MV-4-11 (cell line): ENCODE results near the gene LARP4B.

ENCODE experiments used
- DNase-seq: peaks from one replicate; lab custom pipeline; 2025; lab: John Stamatoyannopoulos, UW

The LARP4B gene

DNA sequence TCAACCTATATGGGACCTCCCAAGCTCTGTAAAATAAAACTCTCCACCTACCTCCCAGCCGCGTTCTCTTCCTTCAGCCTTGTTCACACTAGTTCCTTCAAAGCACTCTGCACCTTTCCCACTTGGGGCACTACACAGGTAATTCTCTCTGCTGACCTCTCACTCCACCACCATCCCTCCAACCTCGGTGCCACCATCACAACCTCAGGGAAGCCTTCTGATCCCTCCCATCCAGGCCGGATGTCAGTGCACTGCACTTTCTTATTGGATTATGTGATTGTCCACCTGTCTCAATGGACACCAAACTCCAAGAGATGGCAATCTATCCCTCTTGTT, 7.0 kb downstream of the LARP4B start:
- DNase-seq = no peak

DNA sequence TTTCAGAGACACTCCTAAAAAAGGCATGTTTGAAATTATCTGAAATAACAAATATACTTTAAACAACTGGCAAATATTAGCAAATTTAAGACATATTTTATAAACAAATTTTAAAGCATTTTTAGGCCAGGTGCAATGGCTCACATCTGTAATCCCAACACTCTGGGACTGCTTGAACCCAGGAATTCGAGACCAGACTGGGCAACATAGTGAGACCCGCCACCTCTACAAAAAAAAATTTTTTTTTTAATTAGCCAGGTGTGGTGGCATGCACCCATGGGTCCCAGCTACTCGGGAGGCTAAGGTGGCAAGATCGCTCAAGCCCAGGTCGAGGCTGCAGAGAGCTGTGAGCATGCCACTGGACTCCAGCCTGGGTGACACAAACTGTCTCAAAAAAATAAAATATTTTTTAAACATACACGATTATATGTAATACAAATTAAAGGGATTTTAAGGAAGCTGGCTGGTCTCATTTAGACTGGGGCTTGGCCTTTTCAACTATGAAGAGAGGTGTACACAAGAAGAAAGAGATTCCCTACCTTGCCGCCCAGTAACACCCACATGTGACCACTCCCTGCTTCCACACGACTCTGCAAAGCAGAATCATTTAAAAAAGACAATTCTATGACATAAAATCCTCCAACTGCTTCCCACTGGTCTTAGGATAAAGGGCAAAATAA, 7.5 kb downstream of the LARP4B start:
- DNase-seq = no peak

DNA sequence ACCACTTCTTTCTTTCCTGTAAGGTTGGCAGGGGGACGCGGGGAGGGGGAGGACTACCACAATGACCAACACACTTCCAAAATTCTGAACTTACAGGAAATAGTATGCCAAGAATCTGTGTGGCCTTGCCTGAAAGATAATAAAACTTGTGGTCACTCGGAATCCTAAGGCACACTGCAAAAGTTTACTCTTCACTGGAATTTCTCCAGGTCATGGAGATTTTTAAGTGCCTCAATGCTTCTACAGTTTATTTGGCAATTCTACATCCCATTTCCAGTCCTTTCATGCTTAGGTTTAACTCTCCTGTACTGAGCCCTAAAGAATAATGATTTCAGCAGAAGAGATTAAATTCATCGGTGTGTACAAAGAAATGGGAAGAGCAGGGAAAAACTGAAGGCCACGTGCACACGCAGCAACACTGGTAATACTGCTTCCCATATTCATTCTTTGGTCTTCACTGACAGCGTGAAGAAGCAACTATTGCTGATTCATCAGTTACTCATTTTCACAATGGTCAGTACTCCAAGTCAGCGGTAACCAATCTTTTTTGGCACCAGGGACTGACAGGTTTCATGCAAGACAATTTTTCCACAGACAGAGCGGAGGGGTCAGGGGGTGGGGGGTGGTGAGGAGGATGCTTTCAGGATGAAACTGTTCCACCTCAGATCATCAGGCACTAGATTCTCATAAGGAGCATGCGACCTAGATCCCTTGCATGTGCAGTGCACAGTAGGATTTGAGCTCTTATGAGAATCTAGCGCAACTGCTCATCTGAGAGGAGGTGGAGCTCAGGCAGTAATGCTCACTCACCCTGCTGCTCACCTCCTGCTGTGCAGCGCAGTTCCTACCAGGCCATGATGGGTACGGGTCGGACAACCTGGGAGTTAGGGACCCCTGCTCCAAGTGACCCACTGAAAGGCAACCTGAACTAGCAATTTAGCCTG, 9.8 kb downstream of the LARP4B start:
- no peak for DNase-seq

DNA sequence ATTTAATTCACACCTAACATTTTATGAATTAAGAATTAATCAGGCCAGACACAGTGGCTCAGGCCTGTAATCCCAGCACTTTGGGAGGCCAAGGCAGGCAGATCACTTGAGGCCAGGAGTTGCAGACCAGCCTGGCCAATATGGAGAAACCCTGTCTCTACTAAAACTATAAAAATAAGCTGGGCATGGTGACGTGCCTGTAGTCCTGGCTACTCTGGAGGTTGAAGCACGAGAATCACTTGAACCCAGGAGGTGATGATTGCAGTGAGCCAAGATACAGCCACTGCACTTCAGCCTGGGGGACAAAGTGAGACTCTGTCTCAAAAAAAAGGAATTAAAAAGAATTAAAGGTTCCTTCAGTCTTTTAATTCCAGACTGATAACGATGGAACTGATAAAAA, 11.1 kb downstream of the LARP4B start:
- DNase-seq = no peak

DNA sequence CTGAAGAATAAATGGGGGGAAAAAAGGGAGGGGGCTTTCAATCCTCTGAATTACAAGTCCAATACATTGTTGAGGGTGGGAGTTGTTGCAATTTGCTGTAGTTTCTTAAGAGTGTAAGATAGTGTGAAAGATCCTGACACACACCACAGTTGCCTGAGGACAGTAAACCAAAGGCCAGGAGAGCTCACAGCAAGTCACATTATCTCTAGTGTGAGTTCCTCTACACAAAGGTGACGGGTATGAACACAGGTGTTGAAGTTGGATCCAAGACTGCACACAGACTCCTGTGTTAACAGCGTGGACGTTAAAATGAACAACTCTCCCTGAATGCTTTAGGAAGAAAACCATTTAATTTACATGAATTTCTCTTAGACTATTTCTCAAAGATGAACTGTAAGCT, 12.0 kb downstream of the LARP4B start:
- no peak for DNase-seq

DNA sequence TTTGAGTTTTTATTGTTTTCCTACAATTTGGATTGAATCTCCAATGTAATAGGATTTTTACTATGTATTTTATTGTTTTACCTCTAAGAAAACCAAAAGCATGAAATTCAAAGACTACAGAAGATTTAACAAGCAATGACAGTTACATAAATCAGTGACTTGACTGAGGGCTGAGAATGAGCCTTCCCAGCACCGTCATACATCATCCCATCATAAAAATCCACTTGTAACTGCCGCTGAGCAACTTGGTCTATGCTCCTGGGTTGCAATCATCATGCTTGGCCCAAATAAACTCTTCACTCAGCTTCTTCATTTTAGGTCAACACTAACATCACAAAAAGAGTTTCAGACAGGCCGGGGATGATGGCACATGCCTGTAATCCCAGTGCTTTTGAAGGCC, 13.5 kb downstream of the LARP4B start:
- DNase-seq = no peak

DNA sequence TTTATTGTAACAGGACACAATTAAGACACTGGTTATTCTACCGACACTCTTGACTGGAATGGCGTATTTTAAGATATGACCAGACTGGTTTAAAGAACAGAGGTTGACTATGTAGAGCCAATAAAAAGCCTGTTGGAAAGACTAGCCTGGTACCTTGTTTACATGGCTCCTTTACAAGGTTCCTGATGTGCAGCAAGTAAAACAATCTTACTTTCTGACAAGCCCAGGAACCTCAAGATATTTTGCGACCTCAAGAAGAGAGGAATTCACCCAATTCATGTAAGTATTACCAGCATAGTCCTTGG, 14.1 kb downstream of the LARP4B start:
- DNase-seq = no peak

DNA sequence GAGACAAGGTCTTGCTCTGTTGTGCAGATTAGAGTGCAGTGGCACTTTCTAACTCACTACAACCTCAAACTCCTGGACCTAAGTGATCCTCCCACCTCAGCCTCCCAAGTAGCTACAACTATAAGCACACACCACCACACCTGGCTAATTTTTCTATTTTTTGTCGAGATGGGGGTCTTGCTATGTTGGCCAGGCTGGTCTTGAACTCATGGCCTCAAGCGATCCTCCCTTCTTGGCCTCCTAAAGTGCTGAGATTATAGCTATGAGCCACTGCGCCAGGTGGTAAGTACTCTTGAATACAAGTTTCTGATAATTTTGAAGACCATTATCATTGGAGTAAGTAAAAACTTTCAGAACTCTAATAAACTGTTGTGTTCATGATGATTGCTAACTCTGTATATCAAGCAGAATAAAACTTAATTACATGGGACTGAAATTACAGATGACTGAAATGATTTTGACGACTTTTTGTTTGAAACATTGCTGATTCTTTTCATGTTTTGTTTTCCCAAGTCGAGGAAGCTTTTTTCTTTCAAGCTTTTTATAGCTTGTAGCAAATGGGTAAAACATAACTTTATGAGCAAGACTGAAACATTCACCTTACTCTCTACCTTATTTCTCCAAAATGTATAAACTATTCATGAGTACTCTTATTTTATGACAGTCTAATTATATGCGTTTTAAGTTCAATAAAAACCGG, 14.6 kb downstream of the LARP4B start:
- no peak for DNase-seq

DNA sequence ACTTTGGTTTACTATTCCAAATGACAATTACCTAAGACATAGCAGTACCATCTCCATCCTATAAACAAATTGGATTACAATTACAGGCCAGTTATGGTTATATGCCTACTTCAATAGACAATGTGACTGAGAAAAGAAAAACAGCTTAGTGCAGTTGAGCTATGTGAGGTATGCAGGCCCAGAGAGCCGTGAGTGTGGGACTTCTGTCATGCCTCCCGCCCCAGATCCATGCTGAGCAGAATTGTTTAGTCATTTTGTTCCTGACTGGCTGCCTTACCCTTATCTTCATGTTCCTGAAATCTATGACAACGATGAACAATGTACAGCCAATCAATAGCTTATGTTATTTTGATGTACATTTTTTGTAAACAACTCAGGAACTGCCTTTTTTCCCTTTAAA, 21.7 kb downstream of the LARP4B start:
- no peak for DNase-seq

DNA sequence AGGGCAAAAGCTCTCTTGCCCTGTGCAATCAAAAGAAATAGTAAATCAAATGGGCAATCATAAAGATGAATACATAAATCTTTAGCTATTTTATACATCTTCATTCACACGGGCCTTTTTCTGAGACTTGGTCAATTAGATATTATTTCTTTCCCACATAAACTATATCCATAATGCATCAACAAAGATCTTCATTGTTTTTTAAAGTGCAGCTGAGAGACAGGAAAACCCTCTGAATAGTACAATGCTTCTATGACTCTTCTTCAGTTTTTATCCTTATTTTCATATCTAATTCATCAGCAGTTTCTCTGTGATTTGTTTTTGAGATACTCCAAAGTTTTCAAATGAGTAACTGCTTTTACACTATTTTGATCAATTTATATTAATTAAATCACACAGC, 25.5 kb downstream of the LARP4B start:
- no peak for DNase-seq

DNA sequence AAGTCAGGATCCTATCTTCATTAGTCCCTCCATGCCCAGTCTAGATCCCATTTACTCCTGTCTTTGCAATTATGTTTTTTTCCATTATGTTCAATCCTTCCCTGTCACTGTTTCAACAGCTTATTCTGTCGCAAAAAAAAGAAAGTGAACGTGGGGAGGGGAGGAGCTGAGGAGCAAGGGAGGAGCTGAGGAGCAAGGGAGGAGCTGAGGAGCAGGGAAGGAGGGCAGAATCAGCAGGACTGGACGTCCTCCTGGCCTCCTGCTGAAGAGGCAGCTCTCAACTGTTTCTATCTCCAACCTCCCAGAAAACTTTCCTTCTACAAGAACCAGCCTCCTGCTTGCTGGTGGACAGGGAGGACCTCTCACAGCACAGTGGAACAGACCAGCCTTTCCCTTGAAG, 26.0 kb downstream of the LARP4B start:
- no peak for DNase-seq

DNA sequence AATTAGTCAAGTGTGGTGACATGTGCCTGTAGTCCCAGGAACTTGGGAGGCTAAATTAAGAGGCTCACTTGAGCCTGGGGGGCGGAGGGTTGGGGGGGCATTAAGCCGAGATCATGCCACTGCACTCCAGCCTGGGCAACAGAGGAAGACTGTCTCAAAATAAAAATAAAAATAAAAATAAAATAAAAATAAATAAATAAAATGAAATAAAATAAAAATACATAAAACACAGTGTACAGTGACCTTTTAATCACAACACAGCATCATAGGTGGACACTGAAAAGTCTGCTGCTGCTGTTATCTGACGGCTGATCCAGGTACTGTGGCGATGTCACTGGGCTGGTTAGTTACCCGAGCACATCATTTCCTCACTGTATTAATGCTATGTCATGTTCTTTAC, 27.1 kb downstream of the LARP4B start:
- no peak for DNase-seq

DNA sequence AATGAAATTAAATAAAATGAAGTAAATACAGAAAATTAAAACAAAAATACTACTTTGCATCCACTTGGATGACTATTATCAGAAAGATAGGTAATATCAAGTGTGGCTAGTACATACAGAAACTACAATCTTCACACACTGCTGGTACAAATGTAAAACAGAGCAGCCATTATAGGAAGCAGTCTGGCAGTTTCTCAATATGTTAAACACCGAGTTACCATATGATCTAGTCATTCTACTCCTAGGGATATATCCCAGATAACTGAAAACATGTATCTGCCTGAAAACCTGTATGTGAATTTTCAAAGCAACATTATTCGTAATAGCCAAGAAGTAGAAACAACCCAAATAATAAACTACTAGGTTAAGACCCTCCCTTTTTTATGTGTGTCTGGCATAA, 33.4 kb downstream of the LARP4B start:
- no peak for DNase-seq

DNA sequence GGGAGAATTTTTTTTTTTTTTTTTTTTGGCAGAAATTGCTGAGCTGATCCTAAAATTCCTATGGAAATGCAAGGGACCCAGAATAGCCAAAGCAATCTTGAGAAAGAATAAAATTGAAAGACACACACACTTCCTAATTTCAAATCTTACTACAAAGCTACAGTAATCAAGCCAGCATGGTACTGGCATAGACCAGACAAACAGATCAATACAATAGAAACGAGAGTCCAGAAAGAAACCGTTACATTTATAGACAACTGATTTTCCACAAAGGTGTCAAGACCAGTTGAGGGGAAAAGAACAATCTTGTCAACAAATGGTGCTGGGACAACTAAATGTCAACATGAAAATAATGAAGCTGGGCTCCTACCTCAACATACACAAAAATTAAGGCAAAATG, 34.5 kb downstream of the LARP4B start:
- DNase-seq = no peak

DNA sequence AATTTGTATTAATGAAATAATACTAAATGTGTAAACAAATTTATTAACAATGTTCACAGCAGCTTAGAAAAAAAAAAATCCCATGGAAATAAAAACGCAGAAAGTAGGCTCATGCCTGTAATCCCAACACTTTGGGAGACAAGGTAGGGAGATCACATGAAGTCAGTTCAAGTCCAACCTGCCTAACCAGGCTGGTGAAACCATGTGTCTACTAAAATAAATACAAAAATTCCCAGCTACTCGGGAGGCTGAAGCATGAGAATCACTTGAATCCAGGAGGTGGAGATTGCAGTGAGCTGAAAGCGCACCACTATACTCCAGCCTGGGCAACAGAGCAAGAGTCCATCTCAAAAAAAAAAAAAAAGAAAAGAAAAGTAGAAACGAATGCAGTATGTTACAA, 36.2 kb downstream of the LARP4B start:
- DNase-seq = no peak

DNA sequence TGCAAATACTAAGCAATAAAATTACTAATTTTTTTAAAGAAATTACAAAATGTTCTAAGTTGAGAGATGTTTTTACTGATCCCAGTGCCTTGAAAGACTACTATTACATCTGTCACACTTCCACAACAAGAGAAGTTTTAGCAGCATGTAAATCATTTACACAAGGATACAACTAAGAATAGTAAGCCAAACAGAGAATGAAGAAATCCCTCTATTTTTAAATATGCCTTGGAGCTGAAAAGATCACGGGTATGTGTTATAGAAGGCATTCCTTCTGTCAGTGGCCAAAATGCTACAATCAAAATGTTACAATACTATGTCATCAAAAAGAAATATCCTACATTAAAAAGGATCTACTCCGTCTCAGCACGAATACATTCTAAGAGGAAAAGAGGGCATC, 52.6 kb downstream of the LARP4B start:
- no peak for DNase-seq

DNA sequence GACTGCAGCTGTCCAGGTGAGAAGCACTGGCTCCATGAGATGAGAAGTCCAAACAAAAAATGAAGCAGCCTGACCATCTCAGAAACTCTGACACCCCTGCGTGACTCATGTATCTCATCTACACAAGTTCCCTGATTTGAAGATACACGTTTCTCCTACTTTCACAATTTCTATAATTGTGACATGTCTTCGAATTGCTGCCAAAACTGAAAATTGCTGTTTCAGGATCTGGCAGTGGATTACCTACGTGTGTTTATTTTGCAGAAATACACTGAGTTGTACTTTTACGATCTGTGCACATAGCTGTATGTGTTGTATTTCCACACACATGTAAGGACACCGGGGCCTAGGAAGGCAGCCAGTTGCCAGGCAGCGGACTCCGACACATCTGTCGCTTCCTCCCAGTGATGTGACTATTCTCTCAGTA, 53.2 kb downstream of the LARP4B start:
- no peak for DNase-seq

DNA sequence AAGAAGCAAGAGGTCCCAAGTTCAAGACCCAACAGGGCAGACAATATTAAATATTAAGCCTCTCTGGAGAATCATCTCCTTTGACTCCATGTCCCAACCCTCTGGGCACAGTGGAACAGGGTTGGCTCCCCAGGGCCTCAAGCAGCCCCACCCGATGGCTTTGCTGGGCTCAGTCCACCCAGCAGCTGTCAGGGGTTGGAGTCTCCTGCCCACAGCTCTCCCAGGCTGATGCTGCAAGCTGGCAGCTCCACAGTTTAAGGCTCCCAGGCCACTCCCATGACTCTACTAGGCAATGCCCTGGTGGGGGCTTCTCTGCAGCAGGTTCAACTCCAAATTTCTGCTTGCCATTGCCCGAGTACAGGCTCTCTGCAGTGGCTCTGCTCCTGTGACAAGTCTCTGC, 55.1 kb downstream of the LARP4B start:
- DNase-seq = no peak

DNA sequence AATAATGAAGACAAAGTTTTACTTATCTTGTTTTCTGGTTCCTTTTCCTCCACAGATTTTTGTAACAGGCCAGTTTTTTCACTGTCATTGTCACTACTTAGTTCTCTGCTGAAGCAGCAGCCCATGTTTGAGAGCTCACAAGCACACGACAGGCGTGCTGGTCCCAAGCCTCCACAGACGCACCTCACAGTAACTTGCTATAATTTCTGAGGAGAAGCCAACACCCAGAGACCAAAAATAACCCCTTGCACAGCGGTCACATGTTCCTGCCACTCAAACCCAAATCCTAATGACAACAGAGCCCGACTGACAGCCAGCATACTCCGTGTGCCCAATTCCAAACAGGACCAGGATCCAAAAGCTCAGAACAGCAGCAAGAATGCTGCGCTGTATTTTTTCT, 58.5 kb downstream of the LARP4B start:
- DNase-seq = no peak

DNA sequence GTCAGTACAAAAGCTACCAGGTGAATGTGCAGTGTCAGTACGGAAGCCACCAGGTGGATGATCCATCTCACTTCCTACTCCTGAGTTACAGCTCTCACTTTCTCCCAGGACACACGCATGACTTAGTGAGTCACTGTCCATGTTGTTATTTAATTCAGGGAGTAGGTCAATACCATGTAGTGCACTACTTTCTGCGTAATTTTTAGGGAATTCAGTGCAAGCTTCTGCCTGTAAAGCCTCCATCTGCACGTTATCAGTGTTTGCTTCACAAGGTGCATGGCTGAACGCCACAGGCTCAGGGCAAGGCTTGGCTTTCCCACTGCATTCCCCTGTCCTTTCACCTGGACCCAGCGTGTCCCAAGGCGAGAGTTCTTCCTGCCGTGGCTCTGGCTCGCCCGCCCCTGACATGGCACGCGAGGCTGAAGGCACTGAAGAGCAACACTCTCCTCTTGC, 59.5 kb downstream of the LARP4B start:
- DNase-seq = no peak

DNA sequence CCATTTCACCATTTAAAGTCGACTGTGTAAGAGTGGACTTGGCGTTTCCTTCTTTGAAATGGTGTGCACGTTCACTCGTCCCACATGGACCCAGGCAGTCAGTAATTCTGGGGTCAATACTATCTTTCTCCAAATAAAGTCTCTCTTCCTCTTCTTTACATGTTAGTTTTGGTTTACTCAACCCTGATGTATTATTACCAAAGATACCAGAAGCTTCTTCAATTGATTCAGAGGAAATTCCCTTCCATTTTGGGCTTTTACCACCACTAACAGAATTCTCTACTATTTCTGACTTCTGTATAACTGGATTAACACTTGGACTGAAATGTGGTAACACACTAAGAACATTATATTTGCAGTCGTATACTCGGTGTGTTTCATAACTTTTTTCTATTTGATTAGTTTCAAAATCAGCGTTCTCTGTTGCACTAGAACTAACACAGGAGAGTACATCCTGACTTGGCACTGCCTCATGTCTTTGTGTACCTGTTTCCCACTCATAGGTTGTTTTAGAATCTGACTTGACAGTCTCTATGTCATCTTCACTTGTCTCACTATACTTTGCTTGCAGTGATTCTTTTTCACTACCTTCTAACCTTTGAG, 60.8 kb downstream of the LARP4B start:
- DNase-seq = peak; percentile 72

DNA sequence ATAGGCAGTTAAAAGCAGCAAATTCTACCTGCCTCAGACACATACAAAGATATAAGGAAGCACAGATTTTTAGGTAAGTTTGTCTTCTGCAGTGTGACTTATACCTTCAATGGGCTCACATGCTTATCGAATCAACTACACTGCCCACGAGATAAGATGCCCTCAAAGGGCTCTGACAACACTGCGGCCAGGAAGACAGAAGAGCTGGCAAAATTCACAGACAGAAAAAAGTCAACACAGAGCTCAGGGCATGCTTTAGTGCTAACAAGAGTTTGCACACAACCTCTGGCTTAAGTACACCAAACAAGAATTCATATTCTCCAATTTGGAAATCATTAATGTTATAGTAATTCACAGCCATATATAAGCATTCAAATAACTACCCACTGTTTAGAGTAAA, 62.3 kb downstream of the LARP4B start:
- DNase-seq = no peak

DNA sequence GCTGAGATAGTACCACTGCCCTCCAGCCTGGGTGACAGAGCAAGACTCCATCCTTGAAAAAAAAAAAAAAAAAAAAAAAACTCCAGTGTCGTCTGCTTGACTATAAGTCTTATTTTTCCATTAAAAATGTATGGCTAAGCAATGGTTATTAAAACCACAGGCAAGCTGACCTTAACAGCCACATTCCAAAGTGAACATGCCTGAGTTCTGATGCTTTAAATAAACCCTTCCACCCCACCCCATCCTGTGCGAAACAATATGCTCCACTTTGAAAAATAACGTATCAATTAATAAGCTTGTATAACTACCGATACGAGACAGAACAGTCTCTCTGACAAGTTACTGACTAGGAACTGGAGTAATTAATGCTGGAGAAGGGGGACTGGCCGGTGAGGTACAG, 63.7 kb downstream of the LARP4B start:
- DNase-seq = no peak
